OCI-LY7 (cell line): ENCODE measurements around the gene CDC34. TPM values are rescaled to one million over a fixed set of nuclear protein-coding genes. Genes with fewer than 3 reads are reported as not detected.

Source experiments
- BruUV-seq: library from RNA; stranded (reverse); fragments of 400-500 nt; replicated peaks from 2 replicates; lab custom pipeline; 2021; lab: Mats Ljungman, UMichigan
- CTCF ChIA-PET: fragments of 300-600 bp; sonication (Branson Sonifier 250); formaldehyde crosslinking; loops from one replicate; lab custom pipeline; 2022; ENCODE audit warnings: antibody characterized with exemption; ENCODE audit not compliant: unreplicated experiment; lab: Charles Lee
- POLR2A ChIA-PET: fragments of 300-600 bp; sonication (Branson Sonifier 250); formaldehyde crosslinking; loops from one replicate; lab custom pipeline; 2022; ENCODE audit warnings: antibody characterized with exemption; lab: Charles Lee
- DNase-seq: peaks from one replicate; pipeline ENCODE4 v3.0.0-alpha.2; 2015; ENCODE audit warnings: low spot score
- H2AFZ ChIP-seq: fragments of 200-600 bp; sonication (generic), shearing (Covaris generic); 2 replicates; pipeline ENCODE4 v1.6.1; 2014; ENCODE audit warnings: mild to moderate bottlenecking, antibody characterized with exemption, low read length, moderate library complexity
- H3K27ac ChIP-seq: fragments of 200-600 bp; sonication (generic); 2 replicates; pipeline ENCODE4 v1.5.1; 2014; ENCODE audit warnings: mixed run types, low read depth, mild to moderate bottlenecking, moderate library complexity, low read length, inconsistent platforms; ENCODE audit not compliant: poor library complexity, severe bottlenecking
- H3K36me3 ChIP-seq: fragments of 200-600 bp; sonication (generic); 2 replicates; pipeline ENCODE4 v1.6.1; 2014; ENCODE audit warnings: mild to moderate bottlenecking, antibody characterized with exemption, low read length, moderate library complexity, mixed read lengths; ENCODE audit not compliant: insufficient read depth
- H3K4me1 ChIP-seq: fragments of 200-600 bp; sonication (generic); 2 replicates; pipeline ENCODE4 v1.5.1; 2014; ENCODE audit warnings: mild to moderate bottlenecking, low read length; ENCODE audit not compliant: insufficient read depth, poor library complexity, severe bottlenecking
- H3K4me2 ChIP-seq: fragments of 200-600 bp; sonication (generic); 2 replicates; pipeline ENCODE4 v1.6.1; 2014; ENCODE audit warnings: mild to moderate bottlenecking, low read length
- H3K4me3 ChIP-seq: fragments of 200-600 bp; sonication (generic); 2 replicates; pipeline ENCODE4 v1.5.1; 2014; ENCODE audit warnings: mild to moderate bottlenecking, low read depth, low read length; ENCODE audit not compliant: poor library complexity, severe bottlenecking
- H3K79me2 ChIP-seq: fragments of 200-600 bp; sonication (generic); 2 replicates; pipeline ENCODE4 v1.6.1; 2016; ENCODE audit warnings: low read depth, mild to moderate bottlenecking, low read length, moderate library complexity, mixed read lengths; ENCODE audit not compliant: insufficient read depth
- H3K9me2 ChIP-seq: fragments of 200-600 bp; sonication (generic); 2 replicates; pipeline ENCODE4 v1.6.1; 2016; ENCODE audit warnings: mild to moderate bottlenecking, low read length, mixed read lengths; ENCODE audit not compliant: insufficient read depth
- H3K9me3 ChIP-seq: fragments of 200-600 bp; sonication (generic); 2 replicates; pipeline ENCODE4 v1.6.1; 2014; ENCODE audit warnings: mild to moderate bottlenecking, mixed run types, low read length, mixed read lengths
- H4K20me1 ChIP-seq: fragments of 200-600 bp; sonication (generic); 2 replicates; pipeline ENCODE4 v1.6.1; 2014; ENCODE audit warnings: mild to moderate bottlenecking, antibody characterized with exemption, low read length, moderate library complexity, mixed read lengths; ENCODE audit not compliant: insufficient read depth
- CTCF ChIP-seq: fragments of 200-600 bp; sonication (generic); conservative IDR thresholded peaks from 2 replicates; pipeline ENCODE4 v1.5.1; 2014; ENCODE audit warnings: mild to moderate bottlenecking, antibody characterized with exemption, low read length, moderate library complexity, mixed read lengths
- EZH2phosphoT487 ChIP-seq: fragments of 200-600 bp; sonication (generic); IDR thresholded peaks from 2 replicates; pipeline ENCODE4 v1.6.1; 2018; ENCODE audit warnings: low read depth, borderline replicate concordance, mild to moderate bottlenecking, mixed run types, antibody characterized with exemption, low read length, moderate library complexity, mixed read lengths
- intact Hi-C: fragments of 100-400 bp; cut with micrococcal nuclease; formaldehyde crosslinking; loops from one replicate; pipeline ENCODE4 v1.10.0; 2022; ENCODE audit not compliant: unreplicated experiment
- total RNA-seq, 2 experiments: library from RNA; depleted of rRNA in 1 of 2; stranded (reverse); fragments of >200 nt in 1 of 2; shearing (Covaris generic) in 1 of 2; gene quantifications; 2 replicates each; pipeline ENCODE4 v1.2.3, GENCODE V29; 2014 to 2022

The CDC34 gene
- total RNA-seq, 2 experiments from 2014 or later, result 58.2 to 77.2 TPM

DNA sequence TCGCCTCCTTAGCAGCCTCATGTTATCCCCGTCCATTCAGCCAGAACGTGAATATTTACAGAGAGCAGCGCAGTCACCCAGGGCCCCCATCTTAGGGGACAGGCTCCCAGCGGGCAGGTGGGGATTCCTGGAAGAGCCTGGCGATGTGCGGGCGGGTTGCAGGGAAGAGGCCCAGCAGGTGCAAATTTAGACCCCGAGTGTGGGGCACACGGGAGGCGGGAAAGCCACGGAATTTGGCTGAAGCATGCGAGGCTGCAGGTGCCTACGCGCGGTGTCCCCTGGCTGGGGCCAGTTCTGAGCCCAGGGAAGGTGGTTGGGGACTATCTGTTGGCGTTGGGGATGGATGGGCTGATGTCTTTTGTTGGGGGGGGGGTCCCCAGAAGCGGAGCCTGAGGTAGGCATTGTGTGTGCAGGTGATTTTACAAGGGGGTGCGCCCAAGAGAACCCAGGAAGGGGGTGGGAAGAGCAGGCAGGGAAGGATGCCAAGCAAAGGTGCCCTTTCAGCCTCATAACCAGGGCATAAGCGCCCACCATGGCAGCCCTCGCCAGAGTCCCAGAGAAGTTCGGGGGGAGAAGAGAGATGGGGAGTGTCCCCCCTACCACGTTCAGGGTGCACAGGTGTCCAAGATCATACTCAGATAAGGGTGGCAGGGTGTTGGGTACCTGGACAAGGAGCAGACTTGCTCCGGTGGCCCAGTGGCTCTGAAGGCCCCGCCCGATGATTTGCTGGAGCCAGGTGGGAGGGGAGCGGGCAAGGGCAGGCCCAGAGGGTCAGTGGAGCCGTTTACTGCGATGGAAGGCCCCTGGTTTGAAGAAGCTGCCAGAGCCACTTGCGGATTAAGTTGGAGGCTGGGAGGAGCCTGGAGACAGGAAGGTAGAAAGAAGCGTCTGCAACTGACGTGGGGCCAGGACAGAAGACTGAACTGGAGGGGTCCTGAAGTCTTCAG, 23.1 kb upstream of the CDC34 start:
- POLR2A ChIA-PET, result no interaction called here
- Histone ChIP-seq H3K4me2 (peak overlapping the region; percentile 98), H3K36me3 (peaks cover 2% of the 10 kb centered on the region; the same call in 1 of the 2 replicates), H2AFZ (no peak overlapping the region; the same call in 1 of the 2 replicates), H3K9me3 (no peaks in the 10 kb centered on the region), H3K4me3 (peak overlapping the region; percentile 83), H3K9me2 (no peaks in the 10 kb centered on the region), H3K27ac (no peak overlapping the region), H3K4me1 (peaks cover 33% of the 10 kb centered on the region), H4K20me1 (no peaks in the 10 kb centered on the region), H3K79me2 (peaks cover 6% of the 10 kb centered on the region; the same call in 1 of the 2 replicates)
- BruUV-seq, result TSS peak; percentile 58
- DNase-seq, result no peak
- CTCF ChIA-PET, result no interaction called here
- TF ChIP-seq CTCF (no peak), EZH2phosphoT487 (no peak)
- intact Hi-C loops, result no loop called here

- Histone ChIP-seq H3K9me3 (no peaks in the 10 kb centered on the region), H3K4me3 (peak overlapping the region; percentile 43), H4K20me1 (no peaks in the 10 kb centered on the region), H3K79me2 (peaks cover 6% of the 10 kb centered on the region; the same call in 1 of the 2 replicates), H3K9me2 (no peaks in the 10 kb centered on the region), H2AFZ (0 out of 2 replicates have a peak overlapping the region, but pooled peaks have one; percentile 34), H3K4me2 (peak overlapping the region; percentile 76), H3K36me3 (peaks cover 12% of the 10 kb centered on the region), H3K27ac (peak overlapping the region; percentile 89), H3K4me1 (peaks cover 33% of the 10 kb centered on the region)
- DNase-seq, result peak; percentile 92
- BruUV-seq, result no TSS peak
- peak; percentile 96 for TF ChIP-seq CTCF
- TF ChIP-seq EZH2phosphoT487, result no peak
- intact Hi-C loops, result loop anchor here (1.0 kb wide), 1 partner anchor 128 kb away; no protein-coding TSS in a partner anchor
- ChIA-PET CTCF (interaction anchor here (0.6 to 0.8 kb wide), 2 partner anchors 20 to 32 kb away, joined by 3 to 5 read pairs; no protein-coding TSS in a partner anchor), POLR2A (interaction anchor here (2.0 kb wide), 1 partner anchor 21 kb away, joined by 9 read pairs; the partner anchor contains the start of gene CDC34)
These were observed 20.9 kb upstream of the CDC34 start for GRCh38 chr19:510606-511100.
